T-helper 2 cell treated with Interferon-gamma antibody and Interleukin-4, amounts not matched to agents 5 μg/mL and 100 μg/mL, for 36 hours (primary cell): Measurements from ENCODE around the gene CDH1.

Source experiments
- DNase-seq: peaks from one replicate; pipeline ENCODE4 v3.0.0; 2021; ENCODE audit warnings: low spot score
- H3K27ac Mint-ChIP-seq: one replicate; pipeline ENCODE4 v1.8.0; 2021; ENCODE audit warnings: mild to moderate bottlenecking, mixed read lengths
- H3K27me3 Mint-ChIP-seq: one replicate; pipeline ENCODE4 v1.8.0; 2021; ENCODE audit warnings: low read depth, mixed read lengths
- H3K36me3 Mint-ChIP-seq: one replicate; pipeline ENCODE4 v1.8.0; 2021; ENCODE audit warnings: low read depth, mixed read lengths
- H3K4me1 Mint-ChIP-seq: one replicate; pipeline ENCODE4 v1.8.0; 2021; ENCODE audit warnings: low read depth, mixed read lengths
- H3K4me3 Mint-ChIP-seq: one replicate; pipeline ENCODE4 v1.8.0; 2022; ENCODE audit warnings: mild to moderate bottlenecking, moderate library complexity, mixed read lengths
- H3K9me3 Mint-ChIP-seq: one replicate; pipeline ENCODE4 v1.8.0; 2021; ENCODE audit warnings: mixed read lengths

The CDH1 gene

GRCh38 chr16:68737730-68738629, 888 bp downstream of the CDH1 start:
- H3K4me1 Mint-ChIP-seq, result peaks cover 6% of the 10 kb centered on the region
- no peaks in the 10 kb centered on the region for H3K9me3 Mint-ChIP-seq
- no peak overlapping the region for H3K27ac Mint-ChIP-seq
- DNase-seq, result no peak
- H3K4me3 Mint-ChIP-seq, result no peak overlapping the region
- H3K36me3 Mint-ChIP-seq, result no peaks in the 10 kb centered on the region
- H3K27me3 Mint-ChIP-seq, result peaks cover 35% of the 10 kb centered on the region

DNA sequence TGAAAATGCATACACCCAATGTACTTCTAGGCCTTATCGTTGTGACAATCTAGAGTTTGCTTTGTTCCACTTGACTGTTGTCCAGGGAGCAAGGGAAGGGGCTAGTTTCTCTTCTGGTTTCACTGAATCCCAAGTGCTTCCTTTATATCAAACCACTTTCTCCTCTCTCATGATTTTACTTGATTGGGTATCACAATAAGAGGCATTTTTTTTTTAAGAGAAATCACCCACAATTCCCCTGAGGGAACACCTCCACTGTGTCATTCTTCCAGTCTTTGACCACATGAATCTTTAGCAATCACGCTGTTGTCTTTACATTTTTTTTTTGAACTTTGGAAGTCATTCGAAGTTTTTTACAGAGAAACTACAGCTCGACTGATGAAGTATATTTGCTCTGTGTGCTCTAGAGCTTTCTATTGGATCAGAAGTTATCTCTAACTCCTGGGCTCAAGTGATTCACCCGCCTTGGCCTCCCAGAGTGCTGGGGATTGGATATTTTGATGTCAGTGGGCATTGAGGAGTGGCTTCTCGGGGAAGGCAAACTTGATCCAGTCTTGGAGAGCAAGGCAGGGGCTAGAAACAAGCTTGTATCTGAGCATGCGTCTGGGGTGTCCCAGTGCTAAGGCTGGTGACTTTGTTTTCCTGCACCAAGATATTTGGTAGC, 3.0 kb downstream of the CDH1 start:
- Mint-ChIP-seq H3K9me3 (no peaks in the 10 kb centered on the region), H3K4me1 (peaks cover 6% of the 10 kb centered on the region), H3K27me3 (peaks cover 39% of the 10 kb centered on the region), H3K4me3 (no peak overlapping the region), H3K36me3 (no peaks in the 10 kb centered on the region), H3K27ac (no peak overlapping the region)
- no peak for DNase-seq

- peaks cover 36% of the 10 kb centered on the region for H3K27me3 Mint-ChIP-seq
- no peaks in the 10 kb centered on the region for H3K36me3 Mint-ChIP-seq
- peaks cover 6% of the 10 kb centered on the region for H3K4me1 Mint-ChIP-seq
- DNase-seq, result no peak
- H3K9me3 Mint-ChIP-seq, result no peaks in the 10 kb centered on the region
- H3K4me3 Mint-ChIP-seq, result no peak overlapping the region
- H3K27ac Mint-ChIP-seq, result no peak overlapping the region
Measured at GRCh38 chr16:68740628-68741346, 3.7 kb downstream of the CDH1 start.

GRCh38 chr16:68743664-68744063, 6.6 kb downstream of the CDH1 start:
- Mint-ChIP-seq H3K4me1 (peaks cover 4% of the 10 kb centered on the region), H3K4me3 (no peak overlapping the region), H3K9me3 (no peaks in the 10 kb centered on the region), H3K27me3 (peaks cover 22% of the 10 kb centered on the region), H3K27ac (no peak overlapping the region), H3K36me3 (no peaks in the 10 kb centered on the region)
- DNase-seq, result no peak

DNA sequence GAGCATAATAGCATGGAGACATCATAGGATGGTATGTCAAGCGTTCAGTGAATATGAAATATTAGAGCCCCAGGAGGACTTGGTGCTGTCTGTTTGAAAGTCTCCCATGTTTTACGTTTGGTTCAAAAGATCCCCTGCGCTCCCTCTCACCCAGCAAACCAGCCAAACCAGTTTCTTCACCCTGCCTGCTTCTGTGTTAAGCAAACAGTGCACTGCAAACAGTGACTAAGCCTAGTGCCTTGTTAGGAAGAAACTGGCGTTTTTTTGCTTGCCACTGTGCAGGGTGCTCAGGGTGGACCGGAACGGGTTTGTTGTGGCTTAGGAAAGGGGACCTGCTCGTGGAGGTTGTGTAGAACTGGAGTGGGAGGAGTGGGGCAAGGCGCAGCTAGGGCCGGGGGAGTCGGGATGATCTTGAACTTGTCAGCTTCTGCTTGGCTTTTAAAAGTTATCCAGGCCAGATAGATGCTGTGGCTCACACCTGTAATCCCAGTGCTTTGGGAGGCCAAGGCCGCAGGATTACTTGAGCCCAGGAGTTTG, 7.7 kb downstream of the CDH1 start:
- Mint-ChIP-seq H3K9me3 (no peaks in the 10 kb centered on the region), H3K27me3 (peaks cover 26% of the 10 kb centered on the region), H3K36me3 (no peaks in the 10 kb centered on the region), H3K4me3 (no peak overlapping the region), H3K27ac (no peak overlapping the region), H3K4me1 (peaks cover 4% of the 10 kb centered on the region)
- no peak for DNase-seq

DNA sequence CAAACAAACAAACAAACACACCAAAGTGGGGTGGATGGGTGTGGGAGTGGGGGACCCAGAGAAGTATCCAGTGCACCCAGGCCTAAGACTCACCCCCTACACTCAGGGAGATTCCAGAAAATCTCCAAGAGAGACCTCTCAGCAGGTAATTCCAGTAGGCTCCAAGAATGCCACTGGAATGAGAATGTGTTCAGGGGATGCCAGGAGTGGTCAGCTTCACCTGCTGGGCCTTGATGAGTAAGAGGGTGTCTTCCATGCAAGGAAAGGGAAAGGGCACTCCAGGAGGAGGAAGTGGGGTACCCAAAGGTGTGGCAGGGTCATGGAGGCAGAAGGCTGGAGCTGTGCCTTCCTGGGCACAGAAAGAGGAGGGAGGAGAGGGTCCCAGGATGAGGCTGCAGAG, 9.9 kb downstream of the CDH1 start:
- no peaks in the 10 kb centered on the region for H3K4me1 Mint-ChIP-seq
- peaks cover 26% of the 10 kb centered on the region for H3K27me3 Mint-ChIP-seq
- H3K4me3 Mint-ChIP-seq, result no peak overlapping the region
- no peak overlapping the region for H3K27ac Mint-ChIP-seq
- no peaks in the 10 kb centered on the region for H3K36me3 Mint-ChIP-seq
- no peak for DNase-seq
- H3K9me3 Mint-ChIP-seq, result no peaks in the 10 kb centered on the region

DNA sequence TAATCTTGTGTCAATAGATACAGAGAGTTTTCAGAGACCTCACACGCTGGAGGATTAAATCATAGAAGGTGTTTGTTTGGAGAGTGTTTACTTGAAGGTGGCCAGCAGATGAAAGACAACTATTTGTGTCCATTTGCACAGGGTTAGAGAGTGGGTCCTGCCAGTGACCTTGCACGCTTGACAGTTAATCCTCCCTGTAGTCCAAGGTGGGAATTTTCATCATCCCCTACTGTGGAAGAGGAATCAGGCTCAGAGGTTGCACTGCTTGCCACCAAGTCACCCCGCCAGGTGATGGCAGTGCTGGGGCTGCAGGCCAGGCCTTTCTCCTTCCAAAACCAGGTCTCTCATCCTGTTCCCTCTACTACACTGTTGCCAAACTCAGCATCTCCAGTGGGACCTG, 12.3 kb downstream of the CDH1 start:
- Mint-ChIP-seq H3K4me3 (no peak overlapping the region), H3K27ac (no peak overlapping the region), H3K9me3 (no peaks in the 10 kb centered on the region), H3K27me3 (peaks cover 19% of the 10 kb centered on the region), H3K36me3 (no peaks in the 10 kb centered on the region), H3K4me1 (peaks cover 10% of the 10 kb centered on the region)
- no peak for DNase-seq

GRCh38 chr16:68750193-68750695, 13.2 kb downstream of the CDH1 start:
- H3K27ac Mint-ChIP-seq, result no peak overlapping the region
- no peaks in the 10 kb centered on the region for H3K36me3 Mint-ChIP-seq
- peaks cover 13% of the 10 kb centered on the region for H3K4me1 Mint-ChIP-seq
- H3K27me3 Mint-ChIP-seq, result peaks cover 18% of the 10 kb centered on the region
- DNase-seq, result no peak
- H3K9me3 Mint-ChIP-seq, result no peaks in the 10 kb centered on the region
- no peak overlapping the region for H3K4me3 Mint-ChIP-seq

- Mint-ChIP-seq H3K27ac (no peak overlapping the region), H3K36me3 (no peaks in the 10 kb centered on the region), H3K4me3 (no peak overlapping the region), H3K4me1 (peaks cover 16% of the 10 kb centered on the region), H3K9me3 (no peaks in the 10 kb centered on the region), H3K27me3 (peaks cover 18% of the 10 kb centered on the region)
- DNase-seq, result no peak
Measured at GRCh38 chr16:68751160-68751559, 14.1 kb downstream of the CDH1 start.

DNA sequence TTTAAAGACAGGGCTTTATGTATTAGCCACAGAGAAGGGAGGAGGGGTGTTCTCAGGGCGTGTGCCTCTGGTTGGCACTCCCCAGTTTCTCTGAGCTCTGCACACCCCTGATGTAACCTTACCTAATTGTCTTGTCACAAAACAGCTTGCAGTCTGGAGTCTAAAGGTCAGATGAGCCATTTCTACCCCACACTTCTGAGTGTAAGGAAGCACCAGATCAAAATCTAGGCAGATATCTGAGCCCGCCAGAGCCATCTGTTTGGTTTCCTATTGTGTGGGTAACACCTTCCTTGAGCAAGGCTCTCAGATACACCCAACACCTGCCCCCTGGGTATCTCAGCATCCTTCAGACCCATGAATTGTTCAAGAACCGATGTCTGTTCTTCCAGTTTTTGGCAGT, 15.5 kb downstream of the CDH1 start:
- H3K27ac Mint-ChIP-seq, result peak overlapping the region; percentile 55
- no peaks in the 10 kb centered on the region for H3K9me3 Mint-ChIP-seq
- H3K27me3 Mint-ChIP-seq, result peaks cover 13% of the 10 kb centered on the region
- DNase-seq, result peak; percentile 75
- peaks cover 28% of the 10 kb centered on the region for H3K4me1 Mint-ChIP-seq
- no peaks in the 10 kb centered on the region for H3K36me3 Mint-ChIP-seq
- peak overlapping the region; percentile 27 for H3K4me3 Mint-ChIP-seq

DNA sequence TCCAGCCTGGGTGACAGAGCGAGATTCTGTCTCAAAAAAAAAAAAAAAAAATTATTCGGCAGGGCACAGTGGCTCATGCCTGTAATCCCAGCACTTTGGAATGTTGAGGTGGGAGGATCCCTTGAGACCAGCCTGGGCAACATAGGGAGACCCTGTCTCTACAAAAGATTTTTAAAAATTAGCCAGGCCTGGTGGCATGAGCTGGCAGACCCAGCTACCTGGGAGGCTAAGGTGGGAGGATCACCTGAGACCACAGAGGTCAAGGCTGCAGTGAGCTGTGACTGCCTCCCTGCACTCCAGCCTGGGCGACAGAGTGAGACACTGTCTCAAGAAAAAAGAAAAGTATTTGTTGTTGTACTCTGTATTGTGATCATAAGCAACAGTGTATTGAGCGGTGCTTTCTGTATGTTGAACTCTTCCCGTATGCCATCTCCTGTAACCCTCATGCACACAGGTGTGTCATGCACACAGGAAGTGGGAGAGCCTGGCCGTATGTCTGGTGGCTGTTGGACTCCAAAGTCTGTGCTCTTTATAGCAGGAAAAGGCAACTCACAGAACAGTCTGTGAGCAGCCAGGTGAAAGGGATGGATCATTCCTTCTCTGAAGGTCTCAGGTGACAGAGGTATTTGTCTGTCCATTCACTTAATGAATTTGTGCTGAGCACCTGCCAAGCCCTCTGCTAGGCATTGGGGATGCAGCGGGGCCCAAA, 17.1 kb downstream of the CDH1 start:
- no peak for DNase-seq
- no peak overlapping the region for H3K27ac Mint-ChIP-seq
- no peak overlapping the region for H3K4me3 Mint-ChIP-seq
- peaks cover 34% of the 10 kb centered on the region for H3K4me1 Mint-ChIP-seq
- H3K27me3 Mint-ChIP-seq, result peaks cover 10% of the 10 kb centered on the region
- no peaks in the 10 kb centered on the region for H3K36me3 Mint-ChIP-seq
- no peaks in the 10 kb centered on the region for H3K9me3 Mint-ChIP-seq

GRCh38 chr16:68756239-68756915, 19.3 kb downstream of the CDH1 start:
- Mint-ChIP-seq H3K4me3 (peak overlapping the region; percentile 65), H3K27me3 (peaks cover 3% of the 10 kb centered on the region), H3K27ac (peak overlapping the region; percentile 88), H3K36me3 (no peaks in the 10 kb centered on the region), H3K4me1 (peaks cover 41% of the 10 kb centered on the region), H3K9me3 (no peaks in the 10 kb centered on the region)
- peak; percentile 86 for DNase-seq

DNA sequence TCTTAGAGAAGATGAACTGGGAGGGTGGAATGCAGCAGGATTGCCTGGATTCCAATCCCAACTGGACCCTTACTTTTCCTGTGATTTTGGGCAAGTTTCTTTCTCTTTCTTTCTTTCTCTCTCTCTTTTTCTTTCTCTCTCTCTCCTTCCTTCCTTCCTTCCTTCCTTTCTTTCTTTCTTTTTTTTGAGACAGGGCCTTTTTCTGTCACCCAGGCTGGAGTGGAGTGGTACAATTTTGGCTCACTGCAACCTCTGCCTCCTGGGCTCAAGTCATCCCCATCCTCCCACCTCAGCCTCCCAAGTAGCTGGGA, 20.5 kb downstream of the CDH1 start:
- Mint-ChIP-seq H3K27ac (peak overlapping the region; percentile 85), H3K4me1 (peaks cover 38% of the 10 kb centered on the region), H3K36me3 (no peaks in the 10 kb centered on the region), H3K9me3 (no peaks in the 10 kb centered on the region), H3K4me3 (peak overlapping the region; percentile 77), H3K27me3 (peaks cover 6% of the 10 kb centered on the region)
- DNase-seq, result no peak
